Activated CD8-positive, alpha-beta memory T cell treated with anti-CD3 and anti-CD28 coated beads, Interleukin-2, amount 50 U/mL, for 4 hours (primary cell): ENCODE results near the gene TCAIM.
"Not testable (repeated sequence)": the region's sequence is repeated elsewhere in the genome, so short reads cannot be mapped to it uniquely, and the experiment has no call there.

Experiments
- DNase-seq: peaks from one replicate; pipeline ENCODE4 v3.0.0-alpha.2; 2020

TCAIM gene

DNA sequence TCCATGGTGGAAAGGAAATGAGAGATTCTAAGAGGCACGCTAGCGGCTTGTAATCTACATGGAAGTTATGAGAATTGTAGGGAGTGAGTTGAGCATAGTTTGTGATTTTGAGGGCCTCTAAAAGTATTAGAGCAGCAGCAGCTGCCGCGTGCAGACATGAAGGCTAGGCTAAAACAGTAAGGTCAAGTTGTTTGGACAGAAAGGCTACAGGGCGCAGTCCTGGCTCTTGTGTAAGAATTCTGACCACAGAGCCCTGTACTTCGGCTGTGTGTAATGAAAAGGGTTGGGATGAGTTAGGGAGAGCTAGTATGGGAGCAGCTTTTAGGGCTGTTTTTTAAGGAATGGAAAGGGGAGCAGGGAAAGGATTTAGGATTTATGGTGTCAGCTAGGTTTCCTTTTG, 8.0 kb downstream of the TCAIM start:
- DNase-seq: not testable (repeated sequence)

DNA sequence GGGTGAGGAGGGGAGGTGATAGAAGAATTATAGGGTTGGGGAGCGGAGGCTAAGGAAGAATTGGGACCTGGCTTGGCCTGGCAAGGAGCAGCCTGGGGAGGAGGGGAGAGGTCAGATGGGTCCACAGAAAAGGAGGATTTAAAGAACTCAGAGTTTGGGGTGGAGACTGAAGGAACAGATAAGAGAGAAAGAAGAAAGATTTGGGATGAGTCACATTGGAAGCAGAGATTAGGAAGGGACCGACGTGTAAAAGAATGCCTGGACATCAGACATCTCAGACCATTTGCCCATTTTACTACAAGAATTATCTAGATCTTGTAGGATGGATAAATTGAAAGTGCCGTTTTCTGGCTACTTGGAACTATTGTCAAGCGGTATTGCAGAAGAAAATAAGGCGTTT, 10.4 kb downstream of the TCAIM start:
- no peak for DNase-seq

DNA sequence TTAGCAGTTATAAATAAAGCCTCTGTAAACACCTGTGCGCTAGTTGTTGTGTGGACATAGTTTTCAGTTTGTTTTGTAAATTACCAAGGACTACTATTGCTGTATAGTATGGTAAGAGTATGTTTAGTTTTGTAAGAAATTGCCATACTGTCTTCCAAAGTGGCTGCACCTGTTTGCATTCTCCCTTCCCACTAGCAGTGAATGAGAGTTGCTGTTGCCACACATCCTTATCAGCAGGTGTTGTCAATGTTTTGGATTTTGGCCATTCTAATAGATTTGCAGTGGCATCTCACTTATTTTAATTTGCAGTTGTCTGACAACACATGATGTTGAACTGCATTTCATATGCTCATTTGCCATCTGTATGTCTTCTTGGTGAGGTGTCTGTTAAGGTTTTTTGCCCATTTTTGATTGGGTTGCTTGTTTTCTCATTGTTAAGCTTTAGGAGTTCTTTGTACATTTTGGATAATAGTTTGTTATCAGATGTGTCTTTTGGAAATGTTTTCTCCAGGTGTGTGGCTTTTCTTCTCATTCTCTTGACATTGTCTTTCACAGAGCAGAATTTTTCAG, 14.9 kb downstream of the TCAIM start:
- no peak for DNase-seq

GRCh38 chr3:44355362-44356033, 16.9 kb downstream of the TCAIM start:
- no peak for DNase-seq

- no peak for DNase-seq
These were observed 20.7 kb downstream of the TCAIM start for GRCh38 chr3:44359146-44359751.

DNA sequence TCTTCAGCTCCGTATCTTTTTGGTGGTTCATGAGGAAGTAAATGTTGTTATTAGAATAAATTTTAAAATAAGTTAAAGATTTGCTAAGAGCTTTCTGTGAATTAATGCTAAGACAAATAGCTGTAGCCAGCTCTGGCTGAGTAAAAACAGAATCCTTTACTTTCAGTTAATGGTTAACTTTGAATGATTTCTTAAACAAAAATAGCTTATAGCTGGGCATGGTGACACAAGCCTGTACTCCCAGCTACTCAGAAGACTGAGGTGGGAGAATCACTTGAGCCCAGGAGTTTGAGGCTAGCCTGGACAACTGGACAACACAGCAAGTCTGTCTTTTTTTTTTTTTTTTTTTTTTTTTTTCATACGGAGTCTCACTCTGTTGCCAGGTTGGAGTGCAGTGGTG, 25.0 kb downstream of the TCAIM start:
- DNase-seq: no peak

GRCh38 chr3:44365952-44366351, 27.4 kb downstream of the TCAIM start:
- DNase-seq: no peak

- DNase-seq: no peak
These were observed 36.9 kb downstream of the TCAIM start for GRCh38 chr3:44375450-44375849.

DNA sequence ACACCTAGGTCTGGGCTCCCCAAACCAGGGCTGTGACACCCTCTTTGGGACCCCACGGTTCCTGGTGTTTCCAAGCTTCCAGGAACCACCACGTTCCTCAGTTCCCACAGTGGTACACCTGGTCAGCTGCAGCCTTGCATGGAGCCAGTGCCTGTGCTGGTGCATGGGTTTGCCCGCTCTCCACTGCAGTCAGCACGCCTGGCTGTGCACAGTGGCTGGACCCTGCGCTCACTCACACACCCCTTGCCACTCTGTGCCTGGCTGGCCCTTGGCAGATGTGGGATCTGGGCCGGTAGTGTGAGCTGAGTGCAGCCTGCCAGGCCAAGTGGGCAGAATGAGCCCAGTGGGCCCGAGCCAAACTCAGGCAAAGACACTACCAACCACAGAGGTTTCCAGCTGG, 48.8 kb downstream of the TCAIM start:
- DNase-seq: no peak

- DNase-seq: no peak
These were observed 53.9 kb downstream of the TCAIM start for GRCh38 chr3:44392489-44392888.

DNA sequence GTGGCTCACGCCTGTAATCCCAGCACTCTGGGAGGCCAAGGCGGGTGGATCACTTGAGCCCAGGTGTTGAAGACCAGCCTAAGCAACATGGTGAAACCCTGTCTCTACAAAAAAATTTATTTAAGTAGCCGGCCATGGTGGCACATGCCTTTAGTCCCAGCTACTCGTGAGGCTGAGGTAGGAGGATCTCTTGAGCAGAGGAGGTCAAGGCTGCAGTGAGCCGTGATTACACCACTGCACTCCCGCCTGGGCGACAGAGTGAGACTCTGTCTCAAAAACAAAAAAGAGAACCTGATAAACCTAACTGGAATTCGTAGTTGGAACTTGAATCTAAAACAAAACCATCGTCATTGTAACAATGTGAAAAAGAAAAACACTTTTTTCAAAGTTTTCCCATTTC, 57.1 kb downstream of the TCAIM start:
- DNase-seq: no peak

DNA sequence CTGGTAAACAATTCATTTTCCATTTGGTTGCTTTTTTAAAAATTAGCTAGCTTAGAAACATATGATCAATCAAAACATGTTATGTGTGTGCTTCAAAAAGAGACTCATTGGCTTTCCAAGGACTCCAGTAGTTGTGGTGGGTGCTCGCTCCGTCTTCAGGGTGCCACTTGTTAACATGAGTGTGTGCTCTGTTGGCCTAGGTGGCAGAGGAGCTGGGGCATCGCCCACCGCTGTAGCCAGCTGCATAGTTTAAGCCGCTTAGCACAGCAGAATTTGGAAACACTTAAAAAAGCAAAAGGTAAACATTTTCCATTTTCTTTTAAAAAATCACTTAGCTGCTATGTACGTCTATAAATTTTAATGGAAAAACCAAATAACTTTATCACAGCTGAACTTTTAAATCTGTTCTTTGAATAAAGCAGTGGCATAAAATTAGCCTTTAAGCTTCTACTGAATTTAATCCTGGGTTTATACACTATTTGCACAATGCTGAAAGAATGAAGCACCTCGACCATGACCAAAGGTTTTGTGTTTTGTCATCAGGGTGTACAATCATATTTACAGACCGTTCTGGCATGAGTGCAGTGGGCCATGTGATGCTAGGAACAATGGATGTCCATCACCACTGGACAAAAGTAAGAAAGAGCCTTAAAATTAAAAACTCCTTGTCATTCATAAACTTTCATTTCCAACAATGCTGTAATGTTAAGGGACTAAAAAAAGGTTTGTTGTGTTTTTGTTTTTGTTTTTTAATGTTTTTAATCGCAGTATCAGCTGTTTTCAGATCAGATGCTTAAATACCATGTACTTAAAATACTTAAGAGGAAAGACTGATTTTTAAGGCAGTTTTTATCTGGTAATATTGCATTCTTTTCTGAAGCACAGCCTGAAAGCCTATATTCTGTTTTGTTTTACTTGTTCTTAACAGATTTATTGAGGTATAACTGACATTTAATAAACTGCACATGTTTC, 57.9 kb downstream of the TCAIM start:
- DNase-seq: no peak

- DNase-seq: not testable (repeated sequence)
These were observed 59.7 kb downstream of the TCAIM start for GRCh38 chr3:44398271-44398670.

DNA sequence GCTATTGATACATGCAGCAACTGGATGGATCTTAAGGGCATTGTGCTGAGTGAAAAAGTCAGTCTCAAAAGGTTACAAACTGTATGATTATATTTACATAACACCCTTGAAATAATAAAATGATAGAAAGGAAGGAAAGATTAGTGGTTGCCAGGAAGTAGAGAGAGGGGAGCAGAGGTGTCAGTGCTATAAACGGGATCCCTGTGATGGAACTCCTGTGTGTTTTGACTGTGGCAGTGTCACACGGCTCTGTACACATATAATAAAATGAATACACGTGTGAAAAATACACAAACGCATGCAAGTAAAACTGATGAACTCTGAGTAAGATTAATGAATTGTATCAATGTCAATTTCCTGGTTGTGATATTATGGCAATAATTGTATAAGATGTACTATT, 60.3 kb downstream of the TCAIM start:
- DNase-seq: no peak

DNA sequence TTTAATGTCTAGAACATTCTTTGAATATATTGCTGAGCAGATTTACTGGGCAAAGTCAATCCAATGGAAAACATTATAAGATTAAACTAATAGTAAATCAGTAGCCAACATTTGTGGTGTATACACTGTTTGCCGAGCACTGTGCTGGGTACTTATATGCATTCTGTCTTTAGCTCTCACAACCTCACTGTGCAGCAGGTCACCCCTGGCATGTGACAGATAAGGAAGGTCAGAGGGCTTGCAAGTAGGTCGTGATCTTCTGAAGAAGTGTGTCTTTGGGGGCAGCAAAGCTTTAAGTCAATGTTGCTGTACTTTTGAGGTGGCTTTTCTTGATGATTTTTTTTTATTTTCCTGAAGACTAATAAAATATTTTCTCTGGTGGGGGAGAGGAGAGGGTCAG, 62.2 kb downstream of the TCAIM start:
- DNase-seq: no peak

- no peak for DNase-seq
These were observed 64.0 kb downstream of the TCAIM start for GRCh38 chr3:44402548-44402947.

DNA sequence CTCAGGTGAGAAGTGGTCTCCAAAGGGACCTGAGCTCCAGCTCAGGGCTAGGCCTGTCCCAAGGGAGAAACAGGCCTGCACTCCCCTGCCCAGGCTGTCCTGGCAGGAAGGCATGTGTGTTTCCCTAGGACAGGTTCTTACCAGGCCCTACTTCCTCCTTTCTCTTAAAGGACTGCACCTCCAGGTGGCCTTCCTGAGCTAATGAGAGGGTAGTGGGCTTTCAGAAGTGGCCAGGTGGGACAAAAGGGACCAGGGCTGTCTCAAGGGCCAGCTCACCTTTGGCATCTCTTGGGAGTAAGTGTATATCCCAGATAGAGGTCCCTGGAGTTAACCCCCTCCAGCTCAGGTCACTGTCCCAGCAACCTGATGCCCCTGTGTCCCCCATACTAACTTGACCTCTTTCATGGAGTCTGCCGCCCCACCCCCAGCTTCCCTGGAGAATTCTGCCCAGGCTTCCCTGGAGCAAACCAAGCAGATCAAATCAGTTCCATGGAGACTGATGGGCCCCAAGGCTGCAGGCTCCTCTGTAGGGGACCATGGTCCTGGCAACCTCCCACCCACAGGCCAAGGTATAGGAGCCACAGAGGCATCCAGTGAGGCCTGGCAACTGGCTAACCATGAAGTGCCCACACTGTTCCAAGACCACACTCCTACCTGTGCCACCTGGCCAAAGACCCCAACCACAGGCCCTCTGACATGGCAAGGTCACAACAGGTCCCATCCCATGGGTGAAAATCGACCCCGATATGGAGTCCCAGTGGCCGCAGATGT, 71.3 kb downstream of the TCAIM start:
- no peak for DNase-seq

DNA sequence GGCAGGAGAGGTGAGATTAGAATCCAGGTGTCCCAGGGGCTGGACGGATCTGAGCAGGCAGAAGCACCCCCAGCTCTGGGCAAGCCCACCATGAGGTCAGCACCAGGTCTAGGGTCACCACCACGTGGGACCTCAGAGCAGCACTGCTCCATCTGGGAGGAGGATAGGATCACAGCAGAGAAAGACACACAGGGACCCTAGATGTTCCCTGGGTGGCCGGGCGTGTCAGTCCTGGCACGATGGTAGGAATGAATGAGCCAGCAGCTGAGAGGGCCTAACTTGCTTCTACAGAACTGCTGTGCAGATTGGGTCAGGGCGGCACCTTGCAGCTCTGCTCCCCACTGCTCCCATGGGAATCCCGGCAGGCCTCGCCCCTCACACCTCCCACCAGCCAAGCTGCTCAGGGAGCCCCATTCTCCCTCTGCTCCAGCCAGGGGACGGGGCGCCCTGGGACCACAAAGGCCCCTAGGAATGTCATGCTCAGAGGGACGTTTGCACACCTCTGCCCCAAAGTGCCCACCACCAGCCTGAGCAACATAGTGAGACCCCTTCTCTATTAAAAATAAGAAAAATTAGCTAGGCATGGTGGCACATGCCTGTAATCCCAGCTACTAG, 72.6 kb downstream of the TCAIM start:
- no peak for DNase-seq

GRCh38 chr3:44412365-44412764, 73.8 kb downstream of the TCAIM start:
- no peak for DNase-seq

GRCh38 chr3:44414517-44415090, 76.0 kb downstream of the TCAIM start:
- no peak for DNase-seq

DNA sequence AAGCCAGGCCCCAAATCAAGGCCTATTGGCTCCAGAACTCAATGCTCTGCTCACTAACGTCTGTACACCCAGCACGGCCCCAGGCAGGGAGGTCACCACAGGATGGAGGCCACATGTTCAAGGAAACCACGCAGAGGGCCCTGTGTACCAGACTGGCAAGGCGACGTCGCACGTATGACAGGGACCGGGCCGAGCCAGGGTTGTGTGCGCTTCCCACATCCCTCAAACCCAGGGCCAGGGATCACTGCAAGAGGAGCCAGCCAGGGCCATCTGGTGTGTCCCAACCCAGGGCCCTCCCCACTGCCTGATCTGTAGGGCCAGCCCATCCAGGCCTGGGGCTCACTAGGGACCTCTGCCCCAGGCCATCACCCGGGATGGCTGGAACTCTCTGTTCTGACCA, 76.9 kb downstream of the TCAIM start:
- no peak for DNase-seq
